ENCODE measurements around the gene RELN. TPM values are rescaled to one million over a fixed set of nuclear protein-coding genes. Genes with fewer than 3 reads are reported as not detected.

RELN gene
- total RNA-seq, 1 donor from 2014 or later, result 0.44 TPM

DNA sequence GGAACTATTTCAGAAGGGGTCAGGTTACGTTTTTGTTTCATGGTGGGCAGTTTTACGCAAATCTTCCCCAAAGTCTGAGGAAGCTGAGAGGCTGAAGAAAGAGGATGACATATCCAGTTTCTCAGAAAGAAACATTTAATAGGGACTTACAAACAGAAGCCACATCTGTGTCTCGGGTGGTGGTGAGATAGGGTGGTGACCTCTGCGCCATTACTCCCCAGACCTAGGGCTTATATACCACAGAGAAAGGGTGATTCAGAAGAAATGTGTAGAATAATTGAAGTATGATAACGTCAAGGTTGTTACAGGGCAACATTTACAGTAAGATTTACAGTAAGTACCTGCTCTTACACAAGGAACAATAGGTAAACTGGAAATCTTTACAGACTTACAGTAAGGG is 43.0 kb upstream of the RELN start:
- H3K36me3 ChIP-seq, result no peaks in the 10 kb centered on the region
- TF ChIP-seq CTCF (IDR thresholded peaks at IDR 0.05; ENCODE audit: borderline replicate concordance), result no peak
- no peak overlapping the region for H3K27ac ChIP-seq (replicated peaks)
- no peak for DNase-seq
- intact Hi-C loops (cut with micrococcal nuclease), result no loop called here
- H3K4me3 ChIP-seq, result no peak overlapping the region
- no peaks in the 10 kb centered on the region for H3K4me1 ChIP-seq
- H3K9me3 ChIP-seq (replicated peaks), result peaks cover 15% of the 10 kb centered on the region
- no peaks in the 10 kb centered on the region for H3K27me3 ChIP-seq (ENCODE audit: low read depth)

- no peak for DNase-seq
- intact Hi-C loops (cut with micrococcal nuclease), result no loop called here
- no peaks in the 10 kb centered on the region for H3K4me1 ChIP-seq
- no peak overlapping the region for H3K4me3 ChIP-seq
- no peaks in the 10 kb centered on the region for H3K27me3 ChIP-seq (ENCODE audit: low read depth)
- no peak for TF ChIP-seq CTCF (IDR thresholded peaks at IDR 0.05; ENCODE audit: borderline replicate concordance)
- peaks cover 4% of the 10 kb centered on the region for H3K9me3 ChIP-seq (replicated peaks)
- H3K36me3 ChIP-seq, result no peaks in the 10 kb centered on the region
- no peak overlapping the region for H3K27ac ChIP-seq (replicated peaks)
These were observed 40.3 kb upstream of the RELN start for GRCh38 chr7:104029765-104030164.

DNA sequence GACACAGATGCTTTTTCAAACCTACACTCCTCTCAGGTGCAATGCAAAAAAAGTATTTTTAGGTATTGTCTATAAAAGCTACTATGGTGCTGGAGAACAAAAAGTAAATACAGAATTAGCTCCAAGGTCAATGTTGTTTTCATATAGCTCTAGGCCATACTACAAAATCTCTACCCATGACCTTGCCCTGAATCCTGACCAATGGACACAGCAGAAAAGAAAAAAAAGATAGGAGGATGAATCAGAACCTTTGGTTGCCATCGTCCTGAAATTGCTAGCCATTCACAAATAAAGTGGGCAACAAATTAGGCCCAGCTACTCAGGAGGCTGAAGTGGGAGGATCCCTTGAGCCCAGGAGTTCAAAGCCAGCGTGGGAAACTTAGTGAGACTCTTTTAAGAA is 35.2 kb upstream of the RELN start:
- Histone ChIP-seq H3K36me3 (no peaks in the 10 kb centered on the region), H3K9me3 (replicated peaks) (no peaks in the 10 kb centered on the region), H3K4me3 (no peak overlapping the region), H3K4me1 (no peaks in the 10 kb centered on the region), H3K27ac (replicated peaks) (no peak overlapping the region), H3K27me3 (ENCODE audit: low read depth) (no peaks in the 10 kb centered on the region)
- no peak for DNase-seq
- intact Hi-C loops (cut with micrococcal nuclease), result no loop called here
- no peak for TF ChIP-seq CTCF (IDR thresholded peaks at IDR 0.05; ENCODE audit: borderline replicate concordance)

DNA sequence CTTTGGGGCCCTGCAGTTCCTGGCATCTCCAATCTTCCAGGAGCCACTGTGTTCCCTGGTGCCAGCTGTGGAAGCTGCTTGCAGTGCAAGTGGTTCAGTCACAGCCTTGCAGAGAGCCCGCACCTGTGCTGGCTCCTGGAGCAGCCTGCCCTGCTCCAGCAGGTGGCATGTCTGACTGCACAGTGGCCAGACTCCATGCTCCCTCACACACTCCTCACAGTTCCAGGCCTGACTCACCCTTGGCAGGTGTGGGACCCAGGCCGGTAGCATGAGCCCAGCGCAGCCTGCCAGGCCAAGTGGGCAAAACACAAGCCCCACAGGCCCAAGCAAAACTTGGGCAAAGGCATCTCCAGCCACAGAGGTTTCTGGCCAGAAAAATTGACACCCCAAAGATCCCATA is 33.6 kb upstream of the RELN start:
- H3K4me1 ChIP-seq, result no peaks in the 10 kb centered on the region
- no peaks in the 10 kb centered on the region for H3K9me3 ChIP-seq (replicated peaks)
- H3K4me3 ChIP-seq, result no peak overlapping the region
- no peak overlapping the region for H3K27ac ChIP-seq (replicated peaks)
- no peaks in the 10 kb centered on the region for H3K27me3 ChIP-seq (ENCODE audit: low read depth)
- TF ChIP-seq CTCF (IDR thresholded peaks at IDR 0.05; ENCODE audit: borderline replicate concordance), result no peak
- intact Hi-C loops (cut with micrococcal nuclease), result no loop called here
- H3K36me3 ChIP-seq, result no peaks in the 10 kb centered on the region
- no peak for DNase-seq

- Histone ChIP-seq H3K4me3 (no peak overlapping the region), H3K27ac (replicated peaks) (no peak overlapping the region), H3K27me3 (ENCODE audit: low read depth) (no peaks in the 10 kb centered on the region), H3K36me3 (no peaks in the 10 kb centered on the region), H3K4me1 (no peaks in the 10 kb centered on the region), H3K9me3 (replicated peaks) (no peaks in the 10 kb centered on the region)
- intact Hi-C loops (cut with micrococcal nuclease), result no loop called here
- TF ChIP-seq CTCF (IDR thresholded peaks at IDR 0.05; ENCODE audit: borderline replicate concordance), result no peak
- DNase-seq, result no peak
These were observed 29.0 kb upstream of the RELN start for GRCh38 chr7:104018425-104018824.

- Histone ChIP-seq H3K4me3 (no peak overlapping the region), H3K27me3 (ENCODE audit: low read depth) (no peaks in the 10 kb centered on the region), H3K4me1 (no peaks in the 10 kb centered on the region), H3K36me3 (no peaks in the 10 kb centered on the region), H3K27ac (replicated peaks) (no peak overlapping the region), H3K9me3 (replicated peaks) (no peaks in the 10 kb centered on the region)
- no peak for DNase-seq
- intact Hi-C loops (cut with micrococcal nuclease), result no loop called here
- no peak for TF ChIP-seq CTCF (IDR thresholded peaks at IDR 0.05; ENCODE audit: borderline replicate concordance)
These were observed 27.5 kb upstream of the RELN start for GRCh38 chr7:104017001-104017400.
